ENCODE data around the gene APOL5. TPM values are rescaled to one million over a fixed set of nuclear protein-coding genes. Genes with fewer than 3 reads are reported as not detected.

Gene APOL5
- total RNA-seq, 2 experiments from 2014 or later: not detected

DNA sequence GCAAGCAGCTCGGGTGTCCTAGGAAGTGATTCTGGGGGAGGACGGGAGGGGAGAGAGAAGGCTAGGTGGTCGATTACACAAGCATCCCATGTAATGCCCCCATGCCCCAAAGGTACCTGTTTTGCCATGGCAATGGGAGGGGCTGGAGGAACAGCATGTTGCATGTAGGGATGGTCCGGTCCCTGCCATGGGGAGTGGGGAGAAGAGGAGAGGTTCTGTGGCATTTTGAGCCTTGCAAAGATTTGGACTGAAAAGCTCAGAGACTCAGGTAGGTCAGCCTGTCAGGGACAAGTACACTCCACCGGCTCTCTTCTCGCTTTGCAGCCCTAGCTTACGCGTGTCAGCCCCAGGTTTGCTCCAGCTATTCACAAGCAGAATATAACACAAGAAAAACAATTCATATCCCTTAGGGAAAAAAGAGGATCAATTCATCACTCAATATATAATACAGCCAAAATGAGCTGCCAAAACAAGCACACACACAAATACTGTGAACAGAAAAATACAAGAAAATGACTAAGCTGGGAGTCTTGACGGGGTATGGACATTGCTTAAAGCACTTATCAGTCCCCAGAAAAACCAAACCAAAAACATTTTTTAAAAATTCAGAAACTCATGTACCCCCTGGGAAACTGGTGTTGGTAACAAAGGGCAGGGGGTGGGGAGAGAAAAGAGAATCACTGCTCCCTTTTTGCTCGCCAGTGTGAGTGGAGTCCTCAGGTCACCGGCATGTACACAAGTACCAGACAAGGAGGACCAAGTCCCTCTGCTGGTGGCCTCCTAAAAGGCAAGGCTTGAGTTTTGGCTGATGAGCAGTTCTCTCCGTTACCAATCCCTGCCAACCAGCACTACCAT lies 21.6 kb downstream of the APOL5 start:
- H3K36me3 Mint-ChIP-seq: no peaks in the 10 kb centered on the region
- H3K4me3 Mint-ChIP-seq: no peak overlapping the region
- no peak for DNase-seq
- no peak for ATAC-seq (ENCODE audit: low read depth)
- H3K4me1 Mint-ChIP-seq: no peaks in the 10 kb centered on the region
- peaks cover 7% of the 10 kb centered on the region for H3K27me3 Mint-ChIP-seq
- H3K27ac Mint-ChIP-seq: no peak overlapping the region
- POLR2A ChIA-PET: no interaction called here
- H3K9me3 Mint-ChIP-seq: no peaks in the 10 kb centered on the region

DNA sequence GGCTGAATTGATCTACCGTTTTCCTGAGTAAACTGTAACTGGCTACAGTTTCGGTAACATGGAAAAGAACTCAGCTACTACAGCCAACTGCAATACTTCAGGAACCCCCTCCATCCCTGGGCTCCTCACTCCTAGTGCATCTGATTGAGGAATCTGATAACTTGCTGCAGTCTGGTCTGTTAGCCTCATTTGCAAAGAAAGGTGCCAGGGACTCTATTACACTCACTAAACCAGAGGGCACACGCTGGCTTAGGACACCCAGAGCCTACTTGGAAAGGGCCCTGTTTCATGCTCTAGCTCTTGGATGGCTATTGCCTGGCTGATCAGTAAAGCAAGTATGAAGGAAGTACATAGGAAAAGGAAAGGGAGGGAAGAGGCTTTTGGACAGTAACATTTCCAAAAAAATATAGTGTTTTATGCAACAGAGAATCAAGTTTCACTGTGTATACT lies 22.3 kb downstream of the APOL5 start:
- Mint-ChIP-seq H3K9me3 (no peaks in the 10 kb centered on the region), H3K27ac (no peak overlapping the region), H3K27me3 (peaks cover 7% of the 10 kb centered on the region), H3K4me1 (no peaks in the 10 kb centered on the region), H3K36me3 (no peaks in the 10 kb centered on the region), H3K4me3 (no peak overlapping the region)
- no peak for ATAC-seq (ENCODE audit: low read depth)
- DNase-seq: no peak
- POLR2A ChIA-PET: no interaction called here

DNA sequence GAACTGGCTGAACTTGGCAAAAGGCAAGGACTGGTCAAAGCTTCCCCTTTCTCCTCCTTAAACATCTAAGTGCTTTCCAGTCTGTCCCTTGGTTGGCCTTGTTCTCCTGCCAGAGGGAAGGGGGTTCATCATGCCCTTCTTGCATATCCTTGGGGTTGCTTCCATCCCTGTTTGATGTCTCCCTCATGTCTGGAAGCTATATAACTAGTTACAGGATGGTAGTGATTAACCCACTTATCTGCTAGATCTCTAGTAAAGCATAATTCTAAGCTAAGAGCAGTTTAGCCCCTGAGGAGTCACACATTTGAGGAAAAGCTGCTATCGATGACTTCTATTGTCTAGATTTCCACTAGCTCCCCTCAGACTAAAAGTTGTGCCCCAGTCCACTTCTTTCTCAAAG lies 22.9 kb downstream of the APOL5 start:
- POLR2A ChIA-PET: no interaction called here
- no peaks in the 10 kb centered on the region for H3K36me3 Mint-ChIP-seq
- no peaks in the 10 kb centered on the region for H3K9me3 Mint-ChIP-seq
- H3K4me3 Mint-ChIP-seq: no peak overlapping the region
- H3K27ac Mint-ChIP-seq: no peak overlapping the region
- H3K27me3 Mint-ChIP-seq: peaks cover 9% of the 10 kb centered on the region
- H3K4me1 Mint-ChIP-seq: no peaks in the 10 kb centered on the region
- ATAC-seq (ENCODE audit: low read depth): no peak
- no peak for DNase-seq

DNA sequence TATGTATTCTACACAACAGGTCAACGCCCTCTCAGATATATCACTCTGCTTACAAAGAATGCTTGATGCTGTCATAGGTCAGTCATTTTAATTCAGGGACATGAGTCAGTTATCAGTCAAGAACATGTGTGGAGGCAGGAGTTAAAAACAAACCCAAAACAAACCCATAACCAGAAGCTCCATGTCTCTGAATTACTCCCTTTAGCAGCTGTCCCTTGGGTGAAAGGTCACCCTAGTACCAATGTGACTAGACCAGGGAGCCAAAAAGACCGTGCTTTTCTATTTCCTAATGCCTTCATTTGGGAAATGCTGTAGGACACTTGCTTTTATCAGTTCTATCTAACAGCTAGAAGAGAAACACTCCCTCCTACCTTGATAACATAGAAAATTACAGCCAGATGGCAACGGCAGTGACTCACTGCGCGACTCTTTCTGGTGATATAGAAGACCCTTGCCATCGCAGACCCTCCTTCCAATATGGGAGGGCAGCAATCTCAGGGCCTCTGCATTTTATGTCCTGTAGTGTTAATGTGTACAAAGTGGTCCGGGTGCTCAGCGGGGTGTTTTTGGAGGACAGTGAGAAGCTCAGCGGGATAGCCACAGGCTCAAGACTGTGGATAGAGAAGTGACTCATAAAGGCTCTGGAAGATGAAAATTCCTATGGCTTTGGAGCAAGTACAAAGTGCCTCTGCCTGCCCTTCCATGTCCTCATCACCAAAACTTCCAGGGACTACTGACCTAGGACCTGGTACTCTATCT lies 24.8 kb downstream of the APOL5 start:
- H3K27me3 Mint-ChIP-seq: peaks cover 11% of the 10 kb centered on the region
- H3K4me3 Mint-ChIP-seq: no peak overlapping the region
- no peaks in the 10 kb centered on the region for H3K9me3 Mint-ChIP-seq
- H3K4me1 Mint-ChIP-seq: no peaks in the 10 kb centered on the region
- H3K27ac Mint-ChIP-seq: no peak overlapping the region
- POLR2A ChIA-PET: no interaction called here
- ATAC-seq (ENCODE audit: low read depth): no peak
- DNase-seq: no peak
- no peaks in the 10 kb centered on the region for H3K36me3 Mint-ChIP-seq

DNA sequence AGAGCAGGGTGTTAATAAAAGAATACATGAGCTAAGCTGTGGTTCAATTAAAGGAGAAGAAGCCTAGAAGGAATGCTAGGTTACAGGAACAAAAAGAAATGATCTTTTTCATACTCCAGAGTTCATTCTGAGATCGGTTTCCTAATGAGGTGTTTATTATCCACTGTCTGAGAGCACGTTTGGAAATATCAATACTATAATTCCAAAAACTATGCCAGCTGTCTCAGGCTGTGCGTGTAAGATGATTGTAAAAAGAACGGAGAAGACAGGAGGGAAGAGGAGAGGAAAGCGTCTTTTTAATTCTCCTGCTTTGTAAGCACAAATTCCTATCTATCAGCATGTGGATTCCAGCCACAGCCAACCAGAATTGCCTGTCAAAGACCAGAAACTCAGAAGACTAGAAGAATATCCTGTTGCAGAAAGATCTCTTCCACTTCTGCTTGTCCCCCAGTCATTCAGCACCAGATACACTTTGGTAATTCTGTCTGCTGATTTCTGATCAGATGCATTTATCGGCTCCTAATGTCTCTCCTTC lies 25.7 kb downstream of the APOL5 start:
- H3K4me1 Mint-ChIP-seq: no peaks in the 10 kb centered on the region
- POLR2A ChIA-PET: no interaction called here
- no peaks in the 10 kb centered on the region for H3K9me3 Mint-ChIP-seq
- no peak overlapping the region for H3K27ac Mint-ChIP-seq
- no peaks in the 10 kb centered on the region for H3K36me3 Mint-ChIP-seq
- peaks cover 8% of the 10 kb centered on the region for H3K27me3 Mint-ChIP-seq
- ATAC-seq (ENCODE audit: low read depth) (no peak), DNase-seq (no peak)
- H3K4me3 Mint-ChIP-seq: no peak overlapping the region

DNA sequence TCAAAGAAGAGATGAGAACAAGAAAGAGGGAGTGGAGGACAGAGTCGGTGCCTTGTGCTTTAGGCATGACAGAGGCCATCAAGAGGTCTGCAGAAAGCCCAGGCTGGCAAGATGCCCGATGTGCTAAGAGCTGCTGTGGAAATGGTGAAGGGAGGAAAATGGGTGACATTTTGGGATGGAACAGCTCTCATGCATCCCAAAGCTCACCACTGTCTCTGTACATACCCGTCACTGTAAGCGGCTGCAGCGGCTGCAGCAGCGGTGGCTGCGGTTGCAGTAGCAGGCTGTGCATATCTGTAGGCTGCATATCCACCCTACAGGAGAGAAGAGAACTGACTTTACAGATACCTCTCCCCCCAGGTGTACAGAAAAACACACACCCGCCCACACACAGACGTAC lies 28.6 kb downstream of the APOL5 start:
- no peak overlapping the region for H3K27ac Mint-ChIP-seq
- DNase-seq (no peak), ATAC-seq (ENCODE audit: low read depth) (no peak)
- POLR2A ChIA-PET: no interaction called here
- peaks cover 13% of the 10 kb centered on the region for H3K27me3 Mint-ChIP-seq
- no peak overlapping the region for H3K4me3 Mint-ChIP-seq
- no peaks in the 10 kb centered on the region for H3K36me3 Mint-ChIP-seq
- no peaks in the 10 kb centered on the region for H3K4me1 Mint-ChIP-seq
- H3K9me3 Mint-ChIP-seq: no peaks in the 10 kb centered on the region

DNA sequence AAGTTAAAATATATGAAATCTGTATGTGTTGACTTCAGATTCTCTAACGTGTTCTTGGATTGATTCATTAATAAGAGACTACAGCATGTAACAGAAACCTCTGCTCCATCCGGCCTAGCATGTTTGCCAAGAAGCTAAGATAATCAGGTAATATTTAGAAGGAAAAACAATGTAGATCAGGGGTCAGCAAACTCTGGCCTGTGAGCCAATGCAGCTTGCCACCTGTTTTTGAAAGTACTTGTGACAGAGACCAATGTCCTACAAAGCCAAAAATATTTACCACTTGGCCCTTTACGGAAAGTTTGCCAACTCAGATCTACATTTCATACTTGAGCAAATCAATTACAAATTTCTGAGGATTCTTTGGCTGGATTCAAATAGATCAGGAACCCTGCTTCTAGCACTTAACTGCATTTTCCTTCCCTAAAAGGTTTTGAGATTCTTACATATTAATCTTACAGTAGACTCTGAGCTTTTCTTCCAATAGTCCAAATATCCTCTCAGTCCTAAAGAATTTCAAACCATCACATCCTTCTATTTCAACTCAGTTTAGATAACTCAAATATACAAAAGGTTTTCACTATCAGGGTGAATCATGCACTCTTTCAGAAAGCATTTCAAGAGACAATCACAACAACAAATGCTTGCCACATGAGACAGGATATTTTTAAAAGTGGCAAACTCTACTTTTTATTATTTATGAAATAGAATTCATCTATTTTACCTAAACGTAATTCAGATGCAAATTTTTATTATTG lies 29.5 kb downstream of the APOL5 start:
- H3K4me3 Mint-ChIP-seq: no peak overlapping the region
- no peaks in the 10 kb centered on the region for H3K36me3 Mint-ChIP-seq
- H3K4me1 Mint-ChIP-seq: no peaks in the 10 kb centered on the region
- no peak overlapping the region for H3K27ac Mint-ChIP-seq
- no peak for DNase-seq
- H3K27me3 Mint-ChIP-seq: peaks cover 13% of the 10 kb centered on the region
- no peak for ATAC-seq (ENCODE audit: low read depth)
- no peaks in the 10 kb centered on the region for H3K9me3 Mint-ChIP-seq
- POLR2A ChIA-PET: no interaction called here

DNA sequence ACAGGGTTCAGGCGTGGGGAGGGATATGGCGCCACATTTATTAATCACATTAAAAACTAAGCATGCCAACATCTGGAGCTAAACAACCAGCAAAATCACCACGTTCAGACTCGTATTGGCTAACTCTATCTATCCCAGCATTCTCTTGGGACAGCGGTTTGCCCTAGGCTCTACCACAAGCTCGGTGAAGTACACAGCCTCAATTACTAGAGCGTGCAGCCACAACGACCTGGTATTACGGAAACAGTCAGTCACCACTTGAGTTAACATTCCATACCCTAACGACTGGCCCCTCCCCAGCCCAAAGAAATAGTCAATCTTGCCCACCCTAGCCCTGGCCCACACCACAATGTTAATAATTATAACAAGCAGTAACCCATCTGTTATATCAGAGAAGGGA lies 32.1 kb downstream of the APOL5 start:
- POLR2A ChIA-PET: no interaction called here
- Mint-ChIP-seq H3K27me3 (peaks cover 11% of the 10 kb centered on the region), H3K27ac (no peak overlapping the region), H3K9me3 (no peaks in the 10 kb centered on the region), H3K4me3 (no peak overlapping the region), H3K4me1 (peaks cover 3% of the 10 kb centered on the region), H3K36me3 (no peaks in the 10 kb centered on the region)
- no peak for ATAC-seq (ENCODE audit: low read depth)
- DNase-seq: no peak

DNA sequence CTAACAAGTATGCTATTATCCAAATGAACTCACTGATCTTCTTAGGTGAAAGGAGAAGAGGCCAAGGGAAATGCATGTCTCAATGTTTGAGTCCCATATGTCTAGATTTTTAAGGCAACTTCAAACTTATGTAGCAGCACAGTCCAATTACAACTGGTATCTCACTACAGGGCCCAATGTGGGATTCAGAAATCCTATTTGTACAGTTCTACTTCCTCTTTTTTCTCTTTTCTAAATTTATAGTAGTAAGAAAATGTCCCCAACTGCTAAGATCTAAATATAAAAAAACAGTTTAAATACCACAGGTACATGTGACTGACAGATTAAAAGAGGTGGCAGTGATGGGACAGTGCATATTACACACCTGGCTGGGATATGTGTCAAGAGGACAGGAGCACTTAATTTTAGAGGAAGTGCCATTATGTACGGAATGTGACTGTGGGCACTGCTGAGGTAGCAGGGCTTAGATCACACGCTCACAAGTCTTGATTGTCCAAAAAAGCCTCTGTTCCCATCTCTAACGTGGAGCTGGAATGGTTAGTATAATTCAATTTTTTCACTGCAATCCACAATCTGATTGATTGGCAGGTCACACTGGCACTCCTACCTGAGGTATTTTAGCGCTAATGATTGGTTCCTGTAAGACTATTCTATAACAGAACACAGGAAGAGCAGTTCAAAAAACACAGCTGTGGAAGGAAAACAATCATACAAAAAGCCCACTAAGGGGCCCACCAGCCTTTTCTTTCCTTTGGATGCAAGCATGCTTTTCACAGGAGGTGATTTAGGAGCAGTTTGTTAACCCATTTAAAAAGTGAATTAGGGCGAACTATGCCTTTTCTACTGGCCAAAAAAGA lies 34.6 kb downstream of the APOL5 start:
- no peaks in the 10 kb centered on the region for H3K36me3 Mint-ChIP-seq
- POLR2A ChIA-PET: no interaction called here
- DNase-seq: no peak
- no peak overlapping the region for H3K4me3 Mint-ChIP-seq
- no peak for ATAC-seq (ENCODE audit: low read depth)
- no peaks in the 10 kb centered on the region for H3K9me3 Mint-ChIP-seq
- H3K27ac Mint-ChIP-seq: no peak overlapping the region
- peaks cover 4% of the 10 kb centered on the region for H3K4me1 Mint-ChIP-seq
- H3K27me3 Mint-ChIP-seq: peaks cover 9% of the 10 kb centered on the region

DNA sequence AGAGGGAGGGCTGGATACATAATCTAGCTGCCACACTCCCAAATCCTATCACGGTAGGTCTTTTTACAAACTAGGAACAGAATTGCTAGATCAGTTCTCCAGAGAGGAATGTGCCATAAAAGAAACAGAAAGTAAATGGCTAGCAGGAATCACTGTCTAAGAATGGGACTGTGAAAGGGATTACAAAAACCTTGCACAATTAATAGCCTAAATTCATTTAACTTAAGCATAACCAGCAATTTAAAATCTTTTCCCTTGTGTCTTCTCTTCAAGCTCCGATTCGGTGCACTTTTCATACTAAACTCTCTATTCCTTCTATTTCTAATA lies 35.2 kb downstream of the APOL5 start:
- POLR2A ChIA-PET: no interaction called here
- Mint-ChIP-seq H3K9me3 (no peaks in the 10 kb centered on the region), H3K36me3 (no peaks in the 10 kb centered on the region), H3K4me3 (no peak overlapping the region), H3K27me3 (peaks cover 9% of the 10 kb centered on the region), H3K27ac (no peak overlapping the region), H3K4me1 (peaks cover 4% of the 10 kb centered on the region)
- no peak for ATAC-seq (ENCODE audit: low read depth)
- no peak for DNase-seq

DNA sequence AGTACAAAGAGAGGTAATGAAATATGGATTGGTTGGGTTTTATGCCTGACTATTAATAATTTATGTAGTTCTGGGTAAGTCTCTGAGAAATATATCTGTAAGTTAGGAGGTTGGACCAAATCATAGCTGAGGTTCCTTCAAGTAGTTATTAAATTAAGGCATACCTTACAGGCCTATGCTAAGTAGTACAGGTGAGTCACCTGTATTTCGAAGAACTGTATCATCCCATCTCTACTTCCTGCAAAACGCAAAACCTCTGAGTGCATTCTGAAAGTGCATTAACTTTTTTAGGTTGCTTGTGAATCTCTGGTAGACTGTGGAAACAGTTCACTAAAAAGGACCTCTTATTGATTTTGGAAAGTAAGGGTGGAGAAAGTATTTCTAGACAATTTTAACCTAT lies 37.1 kb downstream of the APOL5 start:
- POLR2A ChIA-PET: no interaction called here
- peaks cover 5% of the 10 kb centered on the region for H3K27me3 Mint-ChIP-seq
- H3K9me3 Mint-ChIP-seq: no peaks in the 10 kb centered on the region
- H3K36me3 Mint-ChIP-seq: no peaks in the 10 kb centered on the region
- peaks cover 4% of the 10 kb centered on the region for H3K4me1 Mint-ChIP-seq
- no peak overlapping the region for H3K4me3 Mint-ChIP-seq
- DNase-seq (no peak), ATAC-seq (ENCODE audit: low read depth) (no peak)
- no peak overlapping the region for H3K27ac Mint-ChIP-seq

DNA sequence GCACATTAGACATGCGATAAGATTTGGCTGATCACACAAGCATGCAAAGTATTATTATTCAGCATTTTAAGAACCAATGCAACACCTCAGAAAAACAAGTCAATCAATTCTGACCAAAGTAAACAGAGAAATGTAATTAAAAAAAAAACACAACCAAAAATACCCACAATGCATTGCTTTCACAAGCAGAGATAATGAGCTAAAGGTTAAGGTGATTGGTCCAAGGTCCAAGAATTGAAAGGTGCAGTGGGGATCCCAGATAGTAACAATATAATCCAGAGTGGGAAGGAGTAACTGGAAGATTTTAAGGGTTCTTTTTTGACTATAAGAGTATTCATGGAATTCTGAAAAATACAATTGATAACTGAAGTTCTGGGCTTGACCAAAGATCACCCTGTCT lies 39.0 kb downstream of the APOL5 start:
- POLR2A ChIA-PET: no interaction called here
- no peaks in the 10 kb centered on the region for H3K9me3 Mint-ChIP-seq
- DNase-seq: no peak
- no peaks in the 10 kb centered on the region for H3K36me3 Mint-ChIP-seq
- no peak overlapping the region for H3K27ac Mint-ChIP-seq
- peaks cover 4% of the 10 kb centered on the region for H3K4me1 Mint-ChIP-seq
- ATAC-seq (ENCODE audit: low read depth): no peak
- no peak overlapping the region for H3K4me3 Mint-ChIP-seq
- peaks cover 2% of the 10 kb centered on the region for H3K27me3 Mint-ChIP-seq

DNA sequence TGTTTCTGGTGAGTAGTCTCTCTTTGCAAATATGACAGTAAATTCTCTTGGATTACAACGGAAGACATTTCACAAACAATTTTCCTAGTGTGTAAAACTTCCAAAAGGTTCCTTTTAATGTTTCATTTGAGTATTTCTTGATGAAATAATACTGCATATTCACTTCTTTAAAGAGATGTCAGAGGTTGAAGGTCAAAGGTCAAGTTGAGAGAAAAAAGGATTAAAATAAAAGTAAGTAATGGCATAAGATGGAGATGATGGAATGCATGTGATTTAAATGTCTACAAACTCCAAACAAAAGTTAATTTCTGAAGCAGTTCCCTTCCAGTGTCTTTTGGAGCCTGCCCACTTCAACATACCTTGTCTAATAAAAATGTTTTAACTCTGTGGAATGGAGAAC lies 40.7 kb downstream of the APOL5 start:
- POLR2A ChIA-PET: no interaction called here
- Mint-ChIP-seq H3K4me1 (peaks cover 1% of the 10 kb centered on the region), H3K4me3 (no peak overlapping the region), H3K9me3 (no peaks in the 10 kb centered on the region), H3K27ac (no peak overlapping the region), H3K36me3 (no peaks in the 10 kb centered on the region), H3K27me3 (peaks cover 2% of the 10 kb centered on the region)
- DNase-seq: no peak
- no peak for ATAC-seq (ENCODE audit: low read depth)

Measured in activated naive CD8-positive, alpha-beta T cell treated with anti-CD3 and anti-CD28 coated beads, Interleukin-2, amount 10 ng/mL, durations not matched to agents 7 days and 5 days (primary cell).